Activated CD4-positive, alpha-beta T cell treated with anti-CD3 and anti-CD28 coated beads, Interleukin-2, amount 50 U/mL, for 4 hours (primary cell): ENCODE measurements around the gene USP6NL.
"Not testable (repeated sequence)": the region's sequence is repeated elsewhere in the genome, so short reads cannot be mapped to it uniquely, and the experiment has no call there.

Experiments used
- DNase-seq, 2 experiments: peaks; one replicate each; pipeline ENCODE4 v3.0.0-alpha.2; 2020

USP6NL gene

GRCh38 chr10:11611248-11612020 is at the start of gene USP6NL:
Gene USP6NL (minus strand): TSS chr10:11611650. CDS start chr10:11597634, 14,016 bp downstream.
- DNase-seq = peak; percentile 33 to 35

DNA sequence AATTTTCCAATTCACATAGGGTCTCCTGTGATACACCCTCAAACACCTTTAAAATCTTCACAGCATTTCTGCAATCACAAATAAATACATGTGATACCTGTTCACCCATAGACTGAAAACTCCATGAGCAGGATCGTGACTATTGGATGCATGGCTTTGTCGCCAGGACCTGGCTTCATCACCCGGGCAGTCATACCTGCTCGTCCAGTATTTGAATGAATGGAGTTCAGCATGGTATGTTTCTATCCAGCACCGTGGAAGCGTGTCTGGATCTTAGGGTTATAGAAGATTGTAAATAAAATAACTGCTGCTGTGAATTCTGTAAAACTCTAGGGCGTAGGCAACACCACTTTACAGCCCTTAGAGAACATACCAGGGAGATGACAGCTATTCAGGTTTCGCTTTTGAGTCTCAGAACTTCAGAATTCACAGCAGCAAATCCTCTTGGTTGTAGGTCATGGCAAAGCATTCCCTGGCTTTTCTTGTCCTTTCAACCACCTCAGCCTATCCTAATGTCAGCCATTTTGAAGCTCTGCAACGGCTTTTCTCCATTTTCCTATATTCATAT is 47.4 kb upstream of the USP6NL start:
- no peak for DNase-seq

GRCh38 chr10:11655836-11656235 is 44.4 kb upstream of the USP6NL start:
- DNase-seq = no peak

DNA sequence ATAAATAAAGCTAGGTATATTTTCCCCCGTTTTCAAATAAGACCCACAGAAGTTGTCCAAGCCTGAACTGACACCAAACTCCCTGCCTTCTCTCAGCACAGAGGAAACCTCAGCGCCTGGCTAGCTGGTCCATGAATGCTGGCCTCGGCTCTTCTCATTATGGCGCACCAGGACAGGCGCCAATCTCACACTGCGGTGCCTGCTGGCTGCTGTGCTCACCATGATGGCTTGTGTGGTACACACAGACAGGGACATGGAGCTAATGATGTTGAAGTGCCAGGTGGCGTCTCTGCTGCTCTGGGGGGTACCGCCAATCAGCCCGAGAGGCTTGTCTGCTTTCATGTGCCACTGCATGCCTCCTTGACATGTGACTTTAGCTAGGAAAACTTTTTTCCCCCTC is 43.2 kb upstream of the USP6NL start:
- DNase-seq = no peak

GRCh38 chr10:11653758-11654471 is 42.5 kb upstream of the USP6NL start:
- DNase-seq = no peak

DNA sequence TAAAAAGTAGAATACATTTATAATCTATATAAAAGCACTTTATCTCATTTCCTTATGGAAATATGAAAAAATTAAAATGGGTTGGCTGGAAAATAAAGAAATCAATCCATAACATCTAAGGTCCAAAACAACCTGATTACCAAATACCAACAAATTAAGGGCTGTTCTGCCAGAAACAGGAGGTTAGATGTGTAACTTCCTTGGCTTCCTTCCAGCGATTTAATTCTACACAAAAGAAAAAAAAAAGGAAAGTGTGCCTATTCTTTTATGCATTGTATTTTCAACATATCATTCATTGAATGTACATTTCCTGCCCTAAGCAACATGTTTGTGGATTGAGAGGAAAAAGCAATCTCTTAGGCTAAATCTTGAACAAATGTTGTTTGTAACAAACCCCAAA is 36.2 kb upstream of the USP6NL start:
- no peak for DNase-seq

GRCh38 chr10:11646450-11646849 is 35.0 kb upstream of the USP6NL start:
- DNase-seq = no peak

DNA sequence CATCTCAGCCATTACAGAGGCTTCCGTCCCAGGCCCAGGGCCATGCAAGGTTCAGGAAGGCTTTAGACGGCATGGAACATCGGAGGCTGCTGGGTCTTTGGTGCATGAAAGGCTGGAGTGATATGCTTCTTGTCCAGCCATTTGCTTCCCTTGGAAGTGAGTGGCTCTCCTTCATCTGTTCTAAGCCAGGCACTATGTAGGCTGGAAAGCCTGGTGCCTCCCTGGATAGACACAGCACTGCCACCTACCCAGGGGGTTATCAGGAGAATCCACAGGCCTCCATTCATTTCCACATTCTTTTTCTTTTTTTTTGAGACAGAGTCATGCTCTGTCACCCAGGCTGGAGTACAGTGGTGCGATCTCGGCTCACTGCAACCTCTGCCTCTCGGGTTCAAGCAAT is 31.6 kb upstream of the USP6NL start:
- no peak for DNase-seq

GRCh38 chr10:11642566-11642965 is 31.1 kb upstream of the USP6NL start:
- DNase-seq = no peak

DNA sequence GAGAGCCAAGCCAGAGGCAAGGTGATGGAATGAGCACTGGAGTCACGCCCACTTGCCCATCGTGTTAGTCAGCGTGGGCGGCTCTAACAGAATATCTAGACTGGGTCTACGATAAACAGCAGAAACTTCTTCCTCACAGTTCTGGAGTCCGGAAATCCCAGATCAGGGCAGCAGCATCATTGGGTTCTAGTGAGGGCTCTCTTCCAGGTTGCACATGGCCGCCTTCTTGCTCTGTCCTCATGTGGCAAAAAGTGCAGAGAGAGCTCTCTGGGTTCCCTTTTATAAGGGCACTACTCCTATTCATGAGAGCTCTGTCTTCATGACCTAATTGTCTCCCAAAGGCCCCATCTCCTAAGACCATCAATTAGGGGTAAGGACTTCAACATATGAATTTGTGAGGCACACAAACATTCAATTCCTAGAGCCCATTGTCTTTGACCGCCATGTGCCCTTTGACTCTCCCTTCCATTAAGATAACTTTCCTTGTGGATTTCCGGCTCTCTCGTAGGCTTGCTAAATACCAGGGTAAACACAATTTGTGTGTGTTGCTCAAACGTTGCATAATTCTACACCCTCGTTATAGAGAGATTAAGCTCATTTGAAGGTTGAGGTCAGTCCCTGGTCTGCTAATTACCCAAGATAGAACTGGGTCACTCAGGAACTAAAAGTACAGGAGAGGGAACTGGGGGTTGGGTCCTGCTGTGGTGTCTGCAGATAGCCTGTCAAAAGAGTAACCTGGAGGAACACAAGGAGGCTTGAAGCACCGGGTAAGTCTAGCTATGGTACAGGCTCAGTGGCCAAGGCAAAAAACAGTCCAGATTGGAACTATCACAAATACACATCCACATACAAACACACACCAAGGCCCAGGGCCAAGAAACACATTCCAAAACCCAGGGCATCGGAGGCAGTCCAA is 28.7 kb upstream of the USP6NL start:
- no peak for DNase-seq

- DNase-seq = no peak
Measured at GRCh38 chr10:11639362-11639761, 27.9 kb upstream of the USP6NL start.

DNA sequence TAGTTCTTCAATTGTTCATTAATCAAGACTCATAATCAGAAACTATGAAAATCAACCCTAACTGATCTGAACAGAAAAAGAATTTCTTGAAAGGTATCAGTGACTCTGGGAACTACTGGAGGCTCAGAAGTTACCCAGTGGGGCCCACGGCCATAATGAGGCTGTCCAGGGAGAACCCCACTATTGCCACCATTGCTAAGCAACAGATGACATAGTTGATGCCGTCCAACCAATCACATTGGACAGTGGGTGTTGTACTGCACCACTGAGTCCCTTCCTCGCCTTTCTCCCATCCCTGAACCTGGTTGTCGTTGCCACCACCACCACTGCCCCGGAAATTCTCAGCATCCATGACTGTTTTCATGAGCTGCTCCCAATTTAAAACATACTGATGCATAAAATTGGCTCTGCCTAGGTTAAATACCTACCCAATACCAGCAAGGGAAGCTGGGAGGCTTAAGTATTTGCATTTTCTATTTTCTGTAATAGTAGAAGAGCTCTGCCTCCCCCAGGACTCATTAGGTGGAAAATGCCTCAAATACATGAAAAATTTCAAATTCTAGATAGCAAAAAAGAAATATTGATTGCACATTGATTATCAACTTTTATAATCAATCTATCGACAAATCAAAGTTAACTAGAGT is 26.7 kb upstream of the USP6NL start:
- DNase-seq = no peak

GRCh38 chr10:11636697-11637303 is 25.4 kb upstream of the USP6NL start:
- DNase-seq = no peak

DNA sequence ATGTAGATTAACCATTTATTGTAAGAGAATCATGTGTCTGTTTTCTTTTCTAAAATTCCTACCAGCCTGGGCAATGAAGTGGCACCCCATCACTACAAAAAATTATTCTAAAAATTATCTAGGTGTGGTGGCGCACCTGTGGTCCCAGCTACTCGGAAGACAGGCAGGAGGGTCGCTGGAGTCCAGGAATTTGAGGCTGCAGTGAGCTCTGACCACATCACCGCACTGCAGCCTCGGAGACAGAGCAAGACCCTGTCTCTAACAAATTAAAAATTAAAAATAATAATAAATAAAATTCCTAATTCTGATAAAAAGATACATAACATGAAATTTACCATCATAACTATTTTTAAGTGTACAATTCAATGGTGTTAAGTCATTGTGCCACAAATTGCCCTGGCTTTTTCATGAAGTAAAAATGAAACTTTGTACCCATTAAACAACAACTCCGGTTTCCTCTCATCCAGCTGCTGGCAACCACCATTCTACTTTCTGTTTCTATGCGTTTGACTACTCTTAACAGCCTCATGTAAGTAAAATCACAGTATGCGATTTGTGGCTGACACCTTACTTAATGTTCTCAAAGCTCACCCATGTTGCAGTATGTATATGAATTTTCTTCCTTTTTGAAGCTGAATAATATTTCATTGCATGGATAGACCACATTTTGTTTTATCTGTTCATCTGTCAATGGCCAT is 20.6 kb upstream of the USP6NL start:
- no peak for DNase-seq

GRCh38 chr10:11631291-11631690 is 19.8 kb upstream of the USP6NL start:
- DNase-seq = no peak

GRCh38 chr10:11629731-11630130 is 18.3 kb upstream of the USP6NL start:
- DNase-seq = no peak

- DNase-seq = not testable (repeated sequence)
Measured at GRCh38 chr10:11627941-11628340, 16.5 kb upstream of the USP6NL start.

DNA sequence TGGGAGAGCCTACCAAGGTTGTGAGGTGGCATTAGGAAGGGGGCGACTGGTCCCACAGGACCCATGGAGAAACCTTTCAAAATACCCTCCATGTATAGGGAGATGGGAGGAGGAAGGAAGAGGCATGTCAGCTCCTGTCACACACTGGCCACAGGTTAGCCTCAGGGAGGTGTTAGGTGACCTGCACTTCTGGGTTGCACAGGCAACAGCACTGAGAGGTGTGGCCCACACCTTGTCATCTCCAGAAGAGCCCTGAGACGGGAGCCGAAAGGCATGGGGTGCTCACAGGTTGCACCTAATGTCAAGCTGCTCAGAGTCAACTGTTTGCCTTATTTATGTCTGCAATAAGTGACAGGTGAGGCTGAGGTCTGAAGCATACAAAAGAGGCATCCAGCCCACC is 14.6 kb upstream of the USP6NL start:
- no peak for DNase-seq

DNA sequence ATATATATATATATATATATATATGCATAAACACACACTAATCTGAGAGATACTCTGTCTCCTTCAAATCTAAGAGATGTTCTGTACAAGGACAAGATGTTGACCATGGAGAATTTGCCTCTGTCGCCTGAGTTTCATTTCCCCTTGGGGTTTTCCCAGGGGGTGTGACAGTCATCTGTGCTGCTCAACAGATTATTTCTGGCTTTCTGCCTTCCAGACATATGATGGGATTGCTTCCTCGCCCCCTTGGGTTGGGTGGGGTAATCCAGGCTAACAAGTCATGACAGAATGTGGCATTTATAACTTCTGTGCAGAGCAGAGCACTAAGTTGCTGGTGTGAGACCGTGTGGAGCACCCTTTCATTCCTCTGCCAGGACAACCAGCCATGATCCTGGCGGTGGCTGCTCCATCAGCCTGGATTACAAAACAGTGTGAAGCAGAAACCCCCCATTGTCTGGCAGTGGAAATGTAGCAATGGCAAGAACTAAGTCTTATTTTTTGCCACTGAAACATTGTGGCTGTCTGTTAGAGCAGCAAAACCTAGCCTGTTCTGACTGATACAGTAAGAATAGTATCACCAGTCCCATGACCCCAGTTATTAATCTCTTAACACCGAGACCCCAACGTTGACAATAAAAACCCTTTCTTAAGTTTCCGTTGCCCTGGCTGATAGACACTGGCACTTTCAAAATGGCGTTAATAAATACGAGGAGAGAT is 13.7 kb upstream of the USP6NL start:
- no peak for DNase-seq

GRCh38 chr10:11617233-11617632 is 5.8 kb upstream of the USP6NL start:
- no peak for DNase-seq

DNA sequence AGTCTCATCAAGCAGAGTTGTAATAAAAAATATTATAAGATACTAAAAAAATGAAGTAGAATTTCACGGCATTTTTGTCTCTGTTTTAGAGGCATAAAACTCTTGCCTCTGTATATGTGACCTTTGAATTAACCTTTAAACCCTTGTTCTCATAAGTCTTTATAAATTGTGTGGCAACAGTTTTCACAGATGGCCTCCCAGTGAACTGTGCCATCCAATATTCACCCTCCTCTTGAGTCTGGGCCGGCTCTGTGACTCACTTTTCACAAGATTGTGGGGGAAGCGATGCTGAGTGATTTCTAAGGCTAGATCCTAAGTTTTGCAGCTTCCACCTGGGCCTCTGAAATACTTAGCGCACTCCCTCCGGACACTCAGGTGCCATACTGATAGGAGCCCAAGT is 4.6 kb upstream of the USP6NL start:
- DNase-seq = no peak
